ENCODE measurements around the gene CEP70.

CEP70 gene

GRCh38 chr3:138448631-138449030 is 145.4 kb downstream of the CEP70 start:
- DNase-seq, result no peak

- DNase-seq, result no peak
Observed at GRCh38 chr3:138445654-138446053, 148.4 kb downstream of the CEP70 start.

- DNase-seq, result no peak
Observed at GRCh38 chr3:138445236-138445635, 148.8 kb downstream of the CEP70 start.

Measured in RPMI8226 (cell line).